GM18520 (cell line): ENCODE measurements around the gene COL25A1.

Source experiments
- ATAC-seq: cut with Tn5 transposase; IDR thresholded peaks from one replicate; pipeline ENCODE4 v1.9.1; 2021; ENCODE audit not compliant: unreplicated experiment

COL25A1 gene

GRCh38 chr4:108786351-108786750, 516.1 kb downstream of the COL25A1 start:
- ATAC-seq, result no peak

GRCh38 chr4:108783665-108784463, 518.6 kb downstream of the COL25A1 start:
- no peak for ATAC-seq

- ATAC-seq, result no peak
These were observed 522.5 kb downstream of the COL25A1 start for GRCh38 chr4:108779958-108780357.

GRCh38 chr4:108777388-108777787, 525.1 kb downstream of the COL25A1 start:
- no peak for ATAC-seq

GRCh38 chr4:108775921-108776320, 526.5 kb downstream of the COL25A1 start:
- no peak for ATAC-seq

- ATAC-seq, result no peak
These were observed 527.5 kb downstream of the COL25A1 start for GRCh38 chr4:108774809-108775530.

- ATAC-seq, result no peak
These were observed 530.1 kb downstream of the COL25A1 start for GRCh38 chr4:108772402-108772801.

GRCh38 chr4:108766058-108766457, 536.4 kb downstream of the COL25A1 start:
- ATAC-seq, result no peak

GRCh38 chr4:108763986-108764385, 538.5 kb downstream of the COL25A1 start:
- ATAC-seq, result no peak

GRCh38 chr4:108763226-108763593, 539.2 kb downstream of the COL25A1 start:
- no peak for ATAC-seq

GRCh38 chr4:108762559-108763225, 539.8 kb downstream of the COL25A1 start, which contains the start of gene ETNPPL:
Gene ETNPPL (minus strand): TSS chr4:108763053. CDS start chr4:108762898, 155 bp downstream.
- no peak for ATAC-seq
